Rectal smooth muscle tissue (tissue), 1 donor: ENCODE results near the gene SIAH1.
"Not testable (repeated sequence)": the region's sequence is repeated elsewhere in the genome, so short reads cannot be mapped to it uniquely, and the experiment has no call there.

Source experiments
- H3K27ac ChIP-seq: one replicate; pipeline ENCODE4 v1.7.0; 2013; ENCODE audit warnings: low read depth, low read length, inconsistent platforms
- H3K27me3 ChIP-seq: one replicate; pipeline ENCODE4 v1.7.0; 2013; ENCODE audit warnings: low read length; ENCODE audit not compliant: control insufficient read depth, insufficient read depth
- H3K36me3 ChIP-seq: one replicate; pipeline ENCODE4 v1.7.0; 2013; ENCODE audit warnings: low read length; ENCODE audit not compliant: control insufficient read depth, insufficient read depth
- H3K4me1 ChIP-seq: one replicate; pipeline ENCODE4 v1.7.0; 2013; ENCODE audit warnings: low read length; ENCODE audit not compliant: control insufficient read depth, insufficient read depth
- H3K4me3 ChIP-seq: one replicate; pipeline ENCODE4 v1.7.0; 2013; ENCODE audit warnings: low read length
- H3K9ac ChIP-seq: one replicate; pipeline ENCODE4 v1.7.0; 2013; ENCODE audit warnings: low read length

SIAH1 gene

DNA sequence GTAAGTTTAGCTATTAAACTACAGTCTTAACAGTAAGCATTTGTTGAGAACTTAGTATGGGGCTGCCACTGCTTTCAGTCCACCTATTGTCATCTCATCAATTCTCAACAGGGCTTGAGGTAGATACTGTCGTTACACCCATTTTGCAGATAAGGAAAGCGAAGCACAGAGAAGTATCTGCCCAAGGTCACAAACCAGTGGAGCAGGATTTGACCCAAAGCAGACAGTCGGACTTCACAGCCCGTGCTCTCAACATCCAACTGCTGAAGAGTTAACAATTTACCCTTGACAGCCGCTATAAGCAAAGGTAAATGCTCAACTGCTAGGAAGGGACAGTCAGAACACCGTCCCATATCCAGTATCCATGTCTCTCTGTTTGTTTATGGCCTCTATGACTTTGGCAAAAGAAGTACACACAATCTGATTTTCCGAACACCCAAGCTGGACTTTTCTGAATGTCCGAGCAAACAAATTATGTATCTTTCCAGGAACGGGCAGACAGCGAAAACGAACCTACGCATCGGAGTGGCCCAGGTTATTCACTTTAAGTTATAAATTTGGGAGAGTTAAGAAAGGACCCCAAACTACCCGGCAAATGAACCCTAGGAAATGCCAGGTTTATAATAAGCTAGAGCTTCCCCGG is 1.2 kb downstream of the SIAH1 start:
- Histone ChIP-seq H3K4me1 (peaks cover 13% of the 10 kb centered on the region), H3K4me3 (peak overlapping the region; percentile 87), H3K27me3 (no peaks in the 10 kb centered on the region), H3K36me3 (no peaks in the 10 kb centered on the region), H3K9ac (peak overlapping the region; percentile 85), H3K27ac (peak overlapping the region; percentile 90)

DNA sequence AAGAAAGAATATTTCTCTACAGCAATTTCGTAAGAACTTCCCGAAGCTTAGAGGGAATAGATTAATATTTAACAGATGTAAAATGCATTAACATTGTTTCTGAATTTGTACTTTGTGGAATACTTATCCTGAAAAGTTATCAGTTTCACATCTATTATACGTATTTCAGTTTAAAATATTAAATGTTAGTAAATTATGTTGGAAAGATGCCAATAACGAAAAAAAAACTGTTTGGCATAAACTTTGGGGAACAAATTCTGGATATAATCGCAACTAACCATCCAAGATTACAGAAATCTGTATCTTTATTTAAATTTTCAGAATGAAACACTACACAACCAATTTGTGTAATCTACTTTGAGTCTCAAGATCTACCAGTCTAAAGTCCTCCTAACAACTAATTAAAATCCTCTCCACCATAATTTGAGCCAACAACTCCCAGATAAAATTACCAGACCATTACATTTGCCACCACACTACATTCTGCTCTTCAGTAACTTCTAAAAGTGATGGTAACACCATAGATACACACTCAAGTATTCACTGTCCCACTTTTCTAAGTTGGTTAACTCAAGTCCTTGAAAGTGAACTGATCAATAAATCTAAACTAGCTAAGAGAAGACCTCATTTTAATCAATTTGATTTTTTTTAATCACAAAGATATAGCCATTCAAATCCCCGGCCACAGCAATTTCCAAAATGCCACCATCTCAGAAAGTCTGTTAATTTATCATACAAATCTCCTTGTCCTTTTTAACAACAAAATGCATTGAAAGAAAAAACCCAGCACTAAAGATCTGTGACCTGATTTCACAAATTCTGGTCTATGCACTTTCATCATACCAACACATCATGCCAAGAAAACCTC is 2.0 kb downstream of the SIAH1 start:
- peak overlapping the region; percentile 87 for H3K4me3 ChIP-seq
- H3K9ac ChIP-seq = no peak overlapping the region
- peaks cover 13% of the 10 kb centered on the region for H3K4me1 ChIP-seq
- no peaks in the 10 kb centered on the region for H3K27me3 ChIP-seq
- H3K36me3 ChIP-seq = no peaks in the 10 kb centered on the region
- H3K27ac ChIP-seq = peak overlapping the region; percentile 90

DNA sequence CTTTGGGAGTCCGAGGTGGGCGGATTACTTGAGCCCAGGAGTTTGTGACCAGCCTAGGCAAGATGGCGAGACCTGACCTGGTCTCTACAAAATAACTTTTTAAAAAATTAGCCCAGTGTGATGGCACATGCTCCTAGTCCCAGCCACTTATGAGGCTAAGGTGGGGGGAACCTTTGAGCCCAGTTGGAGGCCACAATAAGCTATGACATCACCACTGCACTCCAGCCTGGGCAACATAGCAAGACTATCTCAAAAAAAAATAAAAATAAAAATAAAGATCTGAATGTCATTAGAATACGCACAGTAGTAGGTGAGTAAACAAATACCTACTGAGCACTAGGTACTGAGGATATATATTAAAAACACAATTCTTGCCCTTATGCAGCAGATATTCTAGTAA is 3.1 kb downstream of the SIAH1 start:
- no peaks in the 10 kb centered on the region for H3K27me3 ChIP-seq
- no peak overlapping the region for H3K4me3 ChIP-seq
- no peaks in the 10 kb centered on the region for H3K36me3 ChIP-seq
- H3K4me1 ChIP-seq = peaks cover 13% of the 10 kb centered on the region
- H3K27ac ChIP-seq = no peak overlapping the region
- H3K9ac ChIP-seq = no peak overlapping the region

DNA sequence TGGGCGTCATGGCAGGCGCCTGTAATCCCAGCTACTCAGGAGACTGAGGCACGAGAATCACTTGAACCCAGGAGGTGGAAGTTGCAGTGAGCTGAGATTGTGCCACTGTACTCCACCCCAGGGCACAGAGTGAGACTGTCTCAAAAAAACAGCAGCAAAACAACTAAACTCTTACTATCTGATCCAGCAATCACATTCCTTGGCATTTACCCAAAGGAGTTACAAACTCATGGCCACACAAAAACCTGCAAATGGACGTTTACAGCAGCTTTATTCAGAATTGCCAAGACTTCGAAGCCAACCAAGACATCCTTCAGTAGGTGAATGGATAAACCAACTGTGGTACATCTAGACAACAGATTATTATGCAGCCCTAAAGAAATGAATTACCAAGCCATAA is 4.0 kb downstream of the SIAH1 start:
- peaks cover 16% of the 10 kb centered on the region for H3K4me1 ChIP-seq
- no peak overlapping the region for H3K4me3 ChIP-seq
- no peak overlapping the region for H3K9ac ChIP-seq
- H3K27ac ChIP-seq = no peak overlapping the region
- no peaks in the 10 kb centered on the region for H3K36me3 ChIP-seq
- H3K27me3 ChIP-seq = no peaks in the 10 kb centered on the region

DNA sequence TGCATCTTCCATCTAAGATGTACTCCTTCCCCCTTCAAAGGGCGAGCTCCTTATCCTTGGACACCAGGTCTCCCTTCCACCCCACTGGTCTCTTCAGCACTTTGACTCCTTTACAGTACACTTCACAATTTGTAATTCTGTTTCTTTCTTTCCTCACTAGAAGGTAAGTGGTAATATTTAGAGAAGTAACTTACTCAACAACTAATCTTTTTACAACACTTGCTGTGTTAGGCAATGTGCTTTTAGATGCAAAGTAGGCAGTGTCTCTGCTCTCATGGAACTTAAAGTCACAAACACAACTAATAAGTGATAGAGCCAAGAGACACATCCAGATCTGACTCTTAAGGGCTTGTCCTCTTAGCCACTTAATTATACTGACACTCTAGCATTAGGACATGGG is 6.4 kb downstream of the SIAH1 start:
- Histone ChIP-seq H3K9ac (no peak overlapping the region), H3K4me1 (peaks cover 15% of the 10 kb centered on the region), H3K36me3 (no peaks in the 10 kb centered on the region), H3K27me3 (no peaks in the 10 kb centered on the region), H3K27ac (no peak overlapping the region), H3K4me3 (no peak overlapping the region)

DNA sequence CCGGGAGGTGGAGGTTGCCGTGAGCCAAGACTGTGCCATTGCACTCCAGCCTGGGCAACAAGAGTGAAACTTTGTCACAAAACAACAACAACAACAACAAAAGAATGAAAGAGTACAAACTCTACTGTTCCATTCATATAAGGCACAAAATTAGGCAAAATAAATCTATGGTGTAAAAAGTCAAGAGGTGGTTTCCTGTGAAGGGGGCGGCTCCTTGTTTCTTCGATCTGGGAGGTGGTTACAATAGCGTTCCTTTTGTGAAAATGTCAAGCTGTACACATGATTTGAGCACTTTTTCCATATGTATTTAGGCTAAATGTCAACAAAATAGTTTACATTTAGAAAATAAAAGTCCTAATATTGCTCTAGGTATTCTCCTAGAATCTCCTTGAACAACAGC is 6.9 kb downstream of the SIAH1 start:
- no peaks in the 10 kb centered on the region for H3K27me3 ChIP-seq
- H3K27ac ChIP-seq = no peak overlapping the region
- H3K4me3 ChIP-seq = no peak overlapping the region
- peaks cover 13% of the 10 kb centered on the region for H3K4me1 ChIP-seq
- no peaks in the 10 kb centered on the region for H3K36me3 ChIP-seq
- no peak overlapping the region for H3K9ac ChIP-seq

DNA sequence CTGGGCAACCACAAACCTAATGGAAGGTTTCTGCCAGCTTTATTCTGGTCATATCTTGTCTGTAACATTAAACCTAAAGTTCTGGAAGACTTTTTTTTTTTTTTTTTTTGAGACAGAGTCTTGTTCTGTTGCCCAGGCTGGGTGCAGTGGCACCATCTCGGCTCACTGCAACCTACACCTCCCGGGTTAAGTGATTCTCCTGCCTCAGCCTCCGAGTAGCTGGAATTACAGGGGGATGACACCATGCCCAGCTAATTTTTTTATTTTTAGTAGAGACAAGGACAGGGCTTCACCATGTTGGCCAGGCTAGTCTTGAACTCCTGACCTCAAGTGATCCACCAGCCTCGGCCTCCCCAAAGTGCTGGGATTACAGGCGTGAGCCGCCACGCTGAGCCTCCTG is 7.9 kb downstream of the SIAH1 start:
- H3K27me3 ChIP-seq, H3K9ac ChIP-seq, H3K27ac ChIP-seq, H3K36me3 ChIP-seq, H3K4me3 ChIP-seq: not testable (repeated sequence)
- H3K4me1 ChIP-seq = peaks cover 11% of the 10 kb centered on the region

DNA sequence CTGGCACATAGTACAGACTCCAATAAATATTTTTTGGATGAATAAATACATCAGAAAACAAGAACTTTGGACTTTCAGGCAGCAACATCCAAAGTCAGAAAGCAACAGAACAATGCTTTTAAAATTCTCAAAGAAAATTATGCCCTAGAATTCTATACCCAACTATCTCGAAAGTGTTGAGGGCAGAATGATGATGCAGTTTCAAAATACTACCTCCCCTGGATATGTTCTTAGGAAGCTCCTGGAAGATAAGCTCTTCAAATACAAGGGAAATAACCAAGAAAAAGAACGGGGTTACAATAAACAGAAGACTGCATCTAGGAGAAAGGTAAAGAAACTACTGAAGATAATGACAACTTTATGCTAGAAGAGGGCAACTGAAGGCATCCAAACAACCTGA is 11.0 kb downstream of the SIAH1 start:
- no peak overlapping the region for H3K9ac ChIP-seq
- no peak overlapping the region for H3K4me3 ChIP-seq
- H3K27ac ChIP-seq = no peak overlapping the region
- no peaks in the 10 kb centered on the region for H3K27me3 ChIP-seq
- H3K36me3 ChIP-seq = no peaks in the 10 kb centered on the region
- peaks cover 10% of the 10 kb centered on the region for H3K4me1 ChIP-seq

DNA sequence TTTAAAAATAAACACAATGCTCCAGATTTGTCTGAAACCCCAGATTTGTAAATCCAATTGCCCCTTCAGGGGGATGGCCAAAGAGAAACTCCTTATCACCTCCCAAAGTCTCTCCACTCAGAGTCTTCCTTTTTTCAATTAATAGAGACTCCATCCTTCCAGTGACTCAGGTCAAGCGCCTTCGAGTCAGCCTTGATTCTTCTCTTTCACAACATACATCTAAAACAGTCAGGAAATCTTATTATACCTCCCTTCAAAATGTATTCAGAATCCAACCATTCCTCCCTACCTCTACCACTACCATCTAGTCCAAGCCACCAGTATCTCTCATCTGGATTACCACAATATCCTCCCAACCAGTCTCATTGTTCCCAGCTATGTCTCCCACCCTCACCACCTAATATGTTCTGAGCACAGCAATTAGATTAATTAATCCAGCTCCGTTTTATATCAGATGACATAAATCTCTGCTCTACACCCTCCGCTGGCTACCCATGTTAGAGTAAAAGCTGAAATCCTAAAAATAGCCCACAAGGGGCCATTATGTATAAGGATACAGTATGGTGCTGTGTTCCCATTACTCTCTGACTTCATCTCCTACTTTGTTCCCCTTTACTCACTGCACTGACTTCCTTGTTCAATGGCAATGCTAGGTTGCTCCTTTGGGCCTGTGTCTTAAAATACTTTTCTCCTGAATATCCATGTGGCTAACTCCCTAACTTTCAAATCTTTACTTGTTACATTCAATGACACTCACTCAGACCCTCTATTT is 11.8 kb downstream of the SIAH1 start:
- Histone ChIP-seq H3K4me3 (no peak overlapping the region), H3K36me3 (no peaks in the 10 kb centered on the region), H3K4me1 (peaks cover 8% of the 10 kb centered on the region), H3K27ac (no peak overlapping the region), H3K9ac (no peak overlapping the region), H3K27me3 (no peaks in the 10 kb centered on the region)

DNA sequence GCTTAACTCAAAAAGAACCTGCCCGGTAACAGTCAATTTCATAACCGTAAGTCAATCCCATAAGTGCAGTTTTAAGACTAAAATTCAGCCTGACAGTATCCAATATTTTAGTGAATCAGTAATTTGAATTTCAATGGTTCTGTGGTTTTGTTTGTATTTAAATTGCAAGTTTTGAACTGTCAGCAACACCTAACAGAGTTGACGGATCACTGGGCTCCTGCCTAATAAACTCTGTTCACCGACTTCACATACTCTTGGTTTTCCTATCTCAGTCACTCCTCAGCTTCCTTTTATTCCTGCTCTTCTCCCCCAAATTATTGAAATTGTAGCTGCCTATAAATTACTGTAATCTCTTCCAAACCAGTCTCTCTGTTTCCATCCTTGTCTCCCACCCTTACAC is 12.5 kb downstream of the SIAH1 start:
- no peaks in the 10 kb centered on the region for H3K27me3 ChIP-seq
- H3K36me3 ChIP-seq = no peaks in the 10 kb centered on the region
- no peak overlapping the region for H3K9ac ChIP-seq
- H3K27ac ChIP-seq = no peak overlapping the region
- no peak overlapping the region for H3K4me3 ChIP-seq
- peaks cover 8% of the 10 kb centered on the region for H3K4me1 ChIP-seq

DNA sequence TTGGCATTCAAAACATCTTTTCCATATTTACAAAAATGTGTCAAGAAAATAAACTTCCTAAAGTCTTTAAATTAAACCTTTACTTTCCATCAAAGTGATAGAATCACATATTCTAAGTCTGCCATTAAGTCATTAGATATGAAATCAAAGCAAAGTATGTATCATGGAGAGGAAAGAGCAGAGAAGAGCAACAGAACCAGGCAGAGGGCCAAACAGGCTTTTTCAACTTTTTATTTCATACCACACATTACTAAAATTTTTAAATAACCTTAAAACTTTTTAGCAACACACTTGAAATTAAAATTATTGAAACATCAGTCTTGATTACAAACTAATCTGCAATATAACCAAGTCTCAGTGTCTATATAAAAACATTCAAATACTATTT is 13.8 kb downstream of the SIAH1 start:
- Histone ChIP-seq H3K9ac (no peak overlapping the region), H3K27ac (no peak overlapping the region), H3K36me3 (no peaks in the 10 kb centered on the region), H3K4me1 (peaks cover 16% of the 10 kb centered on the region), H3K27me3 (no peaks in the 10 kb centered on the region), H3K4me3 (no peak overlapping the region)

DNA sequence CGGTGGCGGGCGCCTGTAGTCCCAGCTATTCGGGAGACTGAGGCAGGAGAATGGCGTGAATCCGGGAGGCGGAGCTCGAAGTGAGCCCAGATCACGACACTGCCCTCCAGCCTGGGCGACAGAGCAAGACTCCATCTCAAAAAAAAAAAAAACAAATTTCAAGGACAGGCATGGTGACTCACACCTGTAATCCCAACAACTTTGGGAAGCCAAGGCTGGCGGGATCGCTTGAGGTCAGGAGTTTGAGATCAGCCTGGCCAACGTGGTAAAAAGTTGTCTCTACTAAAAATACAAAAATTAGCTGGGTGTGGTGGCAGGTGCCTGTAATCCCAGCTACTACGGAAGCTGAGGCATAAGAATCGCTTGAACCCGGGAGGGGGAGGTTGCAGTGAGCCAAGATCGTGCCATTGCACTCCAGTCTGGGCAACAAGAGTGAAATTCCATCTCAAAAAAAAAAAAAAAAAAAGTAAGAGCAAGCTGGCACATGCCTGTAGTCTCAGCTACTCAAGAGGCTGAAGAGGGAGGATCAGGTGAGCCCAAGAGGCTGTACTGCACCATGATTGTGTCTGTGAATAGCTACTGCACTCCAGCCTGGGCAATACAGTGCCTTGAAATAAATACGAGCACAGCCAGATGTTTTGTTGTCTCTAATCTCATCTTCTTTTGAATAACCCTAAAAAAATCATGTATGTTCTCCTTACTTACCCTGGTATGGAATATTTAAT is 14.4 kb downstream of the SIAH1 start:
- not testable (repeated sequence) for H3K36me3 ChIP-seq, H3K4me3 ChIP-seq, H3K9ac ChIP-seq, H3K27ac ChIP-seq, H3K27me3 ChIP-seq
- H3K4me1 ChIP-seq = peaks cover 17% of the 10 kb centered on the region
